HEK293 (cell line): Measurements from ENCODE around the gene STIM2.

Experiments used
- CTCF ChIA-PET: fragments of 350-600 bp; formaldehyde crosslinking; extraction: SDS; loops from one replicate; lab custom pipeline; 2021; ENCODE audit warnings: antibody characterized with exemption; lab: Yijun Ruan, JAX
- POLR2A ChIA-PET: fragments of 300-600 bp; formaldehyde crosslinking; extraction: SDS; loops from one replicate; lab custom pipeline; 2020; ENCODE audit warnings: antibody characterized with exemption, inconsistent platforms; lab: Yijun Ruan, JAX
- H3K27ac ChIP-seq: fragments of 200-500 bp; sonication (Bioruptor generic); 2 replicates; pipeline ENCODE4 v1.5.1; 2014; ENCODE audit warnings: low read depth, low read length, control low read depth, inconsistent platforms; ENCODE audit errors: extremely low read depth
- H3K36me3 ChIP-seq, 2 experiments: fragments of 200-500 bp in 1 of 2; sonication (Bioruptor generic) in 1 of 2; 1 replicate in 1 of 2; 2 replicates in 1 of 2; pipeline ENCODE4 v1.5.1; 2014 to 2017; ENCODE audit warnings: inconsistent platforms in 2 of 2, low read length in 2 of 2; ENCODE audit not compliant: control insufficient read depth in 2 of 2, insufficient read depth in 1 of 2
- H3K4me1 ChIP-seq: fragments of 200-500 bp; sonication (Bioruptor generic); 2 replicates; pipeline ENCODE4 v1.5.1; 2014; ENCODE audit warnings: mild to moderate bottlenecking, low read length, inconsistent platforms; ENCODE audit not compliant: control insufficient read depth, insufficient read depth
- H3K4me3 ChIP-seq: 2 replicates; pipeline ENCODE4 v1.5.1; 2011; ENCODE audit warnings: low read depth, mild to moderate bottlenecking, control low read depth, low read length, moderate library complexity
- H3K9me3 ChIP-seq: fragments of 200-500 bp; sonication (Bioruptor generic); 2 replicates; pipeline ENCODE4 v1.5.1; 2014; ENCODE audit warnings: low read depth, low read length, inconsistent platforms; ENCODE audit not compliant: control insufficient read depth, insufficient read depth
- GLI2 ChIP-seq: fragments of 450-650 bp; formaldehyde crosslinking; IDR thresholded peaks from 2 replicates; pipeline ENCODE4; 2017; ENCODE audit warnings: missing biosample characterization, missing genetic modification characterization, low read depth, borderline replicate concordance
- HOXA7 ChIP-seq: sonication (generic); formaldehyde crosslinking; IDR thresholded peaks from 2 replicates; pipeline ENCODE4 v1.8.1; 2022; ENCODE audit warnings: missing genetic modification reagents, borderline replicate concordance
- KLF10 ChIP-seq: fragments of 450-650 bp; IDR thresholded peaks from 2 replicates; pipeline ENCODE4 v1.5.1; 2018; ENCODE audit warnings: missing biosample characterization, mild to moderate bottlenecking, missing genetic modification characterization
- PRDM10 ChIP-seq: fragments of 450-650 bp; formaldehyde crosslinking; IDR thresholded peaks from 2 replicates; pipeline ENCODE4 v1.5.1; 2016; ENCODE audit warnings: missing biosample characterization, missing genetic modification characterization
- REPIN1 ChIP-seq: fragments of 450-650 bp; formaldehyde crosslinking; IDR thresholded peaks from 2 replicates; pipeline ENCODE4 v1.5.1; 2017; ENCODE audit warnings: missing biosample characterization, missing genetic modification characterization, low read depth
- TCF7L2 ChIP-seq: IDR thresholded peaks from 2 replicates; pipeline ENCODE4 v1.6.1; 2011; ENCODE audit warnings: low read depth, mild to moderate bottlenecking, inconsistent platforms, low read length, moderate library complexity, borderline replicate concordance
- TRIM28 ChIP-seq: IDR thresholded peaks from 2 replicates; pipeline ENCODE4 v1.6.1; 2011; ENCODE audit warnings: low read length, control low read depth, borderline replicate concordance
- WT1 ChIP-seq: fragments of 450-650 bp; formaldehyde crosslinking; IDR thresholded peaks from 2 replicates; pipeline ENCODE4 v1.5.1; 2016; ENCODE audit warnings: missing biosample characterization, missing genetic modification characterization
- ZBTB21 ChIP-seq: fragments of 450-650 bp; formaldehyde crosslinking; IDR thresholded peaks from 2 replicates; pipeline ENCODE4 v1.5.1; 2017; ENCODE audit warnings: missing biosample characterization, missing genetic modification characterization
- ZBTB6 ChIP-seq: fragments of 450-650 bp; formaldehyde crosslinking; IDR thresholded peaks from 2 replicates; pipeline ENCODE4 v1.5.1; 2017; ENCODE audit warnings: missing biosample characterization, missing genetic modification characterization
- ZEB2 ChIP-seq: fragments of 450-650 bp; formaldehyde crosslinking; IDR thresholded peaks from 2 replicates; pipeline ENCODE4 v1.5.1; 2016; ENCODE audit warnings: missing biosample characterization, missing genetic modification characterization
- ZFP3 ChIP-seq: fragments of 450-650 bp; formaldehyde crosslinking; IDR thresholded peaks from 2 replicates; pipeline ENCODE4 v1.5.1; 2016; ENCODE audit warnings: low read depth, missing biosample characterization, missing genetic modification characterization
- ZFP41 ChIP-seq: fragments of 450-650 bp; formaldehyde crosslinking; IDR thresholded peaks from 2 replicates; pipeline ENCODE4 v1.5.1; 2016; ENCODE audit warnings: missing biosample characterization, missing genetic modification characterization, borderline replicate concordance
- ZNF112 ChIP-seq: fragments of 450-650 bp; formaldehyde crosslinking; IDR thresholded peaks from 2 replicates; pipeline ENCODE4 v1.5.0; 2017; ENCODE audit warnings: missing biosample characterization, missing genetic modification characterization
- ZNF114 ChIP-seq: fragments of 450-650 bp; formaldehyde crosslinking; IDR thresholded peaks from 2 replicates; pipeline ENCODE4 v1.5.0; 2017; ENCODE audit warnings: missing biosample characterization, missing genetic modification characterization
- ZNF155 ChIP-seq: fragments of 450-650 bp; formaldehyde crosslinking; IDR thresholded peaks from 2 replicates; pipeline ENCODE4 v1.5.1; 2016; ENCODE audit warnings: missing biosample characterization, missing genetic modification characterization
- ZNF19 ChIP-seq: fragments of 450-650 bp; formaldehyde crosslinking; IDR thresholded peaks from 2 replicates; pipeline ENCODE4; 2016; ENCODE audit warnings: missing biosample characterization, missing genetic modification characterization, low read depth
- ZNF23 ChIP-seq: fragments of 450-650 bp; formaldehyde crosslinking; IDR thresholded peaks from 2 replicates; pipeline ENCODE4 v1.5.1; 2016; ENCODE audit warnings: missing biosample characterization, missing genetic modification characterization, borderline replicate concordance
- ZNF350 ChIP-seq: fragments of 450-650 bp; formaldehyde crosslinking; IDR thresholded peaks from 2 replicates; pipeline ENCODE4 v1.5.0; 2017; ENCODE audit warnings: missing biosample characterization, mild to moderate bottlenecking, missing genetic modification characterization
- ZNF391 ChIP-seq: fragments of 450-650 bp; formaldehyde crosslinking; IDR thresholded peaks from 2 replicates; pipeline ENCODE4 v1.5.1; 2016; ENCODE audit warnings: low read depth, missing biosample characterization, missing genetic modification characterization, borderline replicate concordance
- ZNF48 ChIP-seq: fragments of 450-650 bp; formaldehyde crosslinking; IDR thresholded peaks from 2 replicates; pipeline ENCODE4 v1.5.1; 2016; ENCODE audit warnings: missing biosample characterization, missing genetic modification characterization
- ZNF555 ChIP-seq: fragments of 450-650 bp; formaldehyde crosslinking; conservative IDR thresholded peaks from 2 replicates; pipeline ENCODE4 v1.5.1; 2017; ENCODE audit warnings: missing biosample characterization, mild to moderate bottlenecking, missing genetic modification characterization, inconsistent platforms
- ZNF558 ChIP-seq: fragments of 450-650 bp; formaldehyde crosslinking; IDR thresholded peaks from 2 replicates; pipeline ENCODE4 v1.5.1; 2016; ENCODE audit warnings: missing biosample characterization, missing genetic modification characterization
- ZNF654 ChIP-seq: fragments of 450-650 bp; formaldehyde crosslinking; IDR thresholded peaks from 2 replicates; pipeline ENCODE4 v1.5.1; 2016; ENCODE audit warnings: low read depth, missing biosample characterization, missing genetic modification characterization
- ZNF692 ChIP-seq: fragments of 450-650 bp; formaldehyde crosslinking; IDR thresholded peaks from 2 replicates; pipeline ENCODE4 v1.5.1; 2016; ENCODE audit warnings: missing biosample characterization, missing genetic modification characterization
- ZNF701 ChIP-seq: fragments of 450-650 bp; formaldehyde crosslinking; IDR thresholded peaks from 2 replicates; pipeline ENCODE4 v1.5.1; 2016; ENCODE audit warnings: missing biosample characterization, missing genetic modification characterization
- ZNF830 ChIP-seq: fragments of 450-650 bp; IDR thresholded peaks from 2 replicates; pipeline ENCODE4 v1.5.0; 2018; ENCODE audit warnings: missing biosample characterization, missing genetic modification characterization, low read depth, mild to moderate bottlenecking, moderate library complexity
- ZNF843 ChIP-seq: fragments of 450-650 bp; formaldehyde crosslinking; IDR thresholded peaks from 2 replicates; pipeline ENCODE4 v1.5.1; 2016; ENCODE audit warnings: missing biosample characterization, missing genetic modification characterization
- ZSCAN5A ChIP-seq: fragments of 450-650 bp; formaldehyde crosslinking; IDR thresholded peaks from 2 replicates; pipeline ENCODE4 v1.5.1; 2016; ENCODE audit warnings: missing biosample characterization, missing genetic modification characterization

Gene STIM2

GRCh38 chr4:26827798-26828197, 32.8 kb upstream of the STIM2 start:
- no peak overlapping the region for H3K4me3 ChIP-seq
- H3K36me3 ChIP-seq: no peaks in the 10 kb centered on the region
- TF ChIP-seq WT1 (tag by site-specific recombination): no peak
- no peak for TF ChIP-seq ZBTB6 (tag by site-specific recombination)
- no peak for TF ChIP-seq KLF10 (tag by site-specific recombination)
- no peak for TF ChIP-seq ZNF23
- no peak for TF ChIP-seq ZNF830 (tag by site-specific recombination)
- no peak for TF ChIP-seq ZFP41 (tag by site-specific recombination)
- TF ChIP-seq ZFP3 (tag by site-specific recombination): no peak
- no peak for TF ChIP-seq ZNF155
- TF ChIP-seq ZEB2: no peak
- no peak for TF ChIP-seq ZNF112 (tag by site-specific recombination)
- no peak for TF ChIP-seq ZNF19 (tag by site-specific recombination)
- no peak for TF ChIP-seq ZNF48 (tag by site-specific recombination)
- no peak for TF ChIP-seq ZNF692 (tag by site-specific recombination)
- TF ChIP-seq ZNF350 (tag by site-specific recombination): no peak
- TF ChIP-seq ZNF701 (tag by site-specific recombination): no peak
- TF ChIP-seq REPIN1 (tag by site-specific recombination): no peak
- no peak for TF ChIP-seq ZNF391 (tag by site-specific recombination)
- TF ChIP-seq ZBTB21 (tag by site-specific recombination): no peak
- TF ChIP-seq ZNF843 (tag by site-specific recombination): no peak
- TF ChIP-seq GLI2 (tag by site-specific recombination): no peak
- no peaks in the 10 kb centered on the region for H3K9me3 ChIP-seq
- ChIA-PET CTCF (no interaction called here), POLR2A (no interaction called here)
- H3K4me1 ChIP-seq: 0 out of 2 replicates have a peak, but pooled peaks cover 4% of the 10 kb centered on the region
- H3K27ac ChIP-seq: no peak overlapping the region

- ChIA-PET POLR2A (no interaction called here), CTCF (no interaction called here)
- TF ChIP-seq ZNF114 (tag by site-specific recombination) (no peak), TRIM28 (peak; percentile 71; the same call in 1 of the 2 replicates), HOXA7 (CRISPR knock-in tag) (no peak), TCF7L2 (peak; percentile 43; the same call in 1 of the 2 replicates), ZNF558 (tag by site-specific recombination) (no peak), ZNF555 (tag by site-specific recombination) (no peak), ZSCAN5A (tag by site-specific recombination) (no peak), PRDM10 (tag by site-specific recombination) (no peak), ZNF654 (tag by site-specific recombination) (no peak), ZNF112 (tag by site-specific recombination) (no peak)
- Histone ChIP-seq H3K4me1 (0 out of 2 replicates have a peak, but pooled peaks cover 4% of the 10 kb centered on the region), H3K9me3 (no peaks in the 10 kb centered on the region), H3K27ac (no peak overlapping the region), H3K4me3 (no peak overlapping the region), H3K36me3 (no peaks in the 10 kb centered on the region)
Measured at GRCh38 chr4:26829018-26829417, 31.6 kb upstream of the STIM2 start.
